PC-9 (cell line): ENCODE measurements around the gene SH2D1B. TPM values are rescaled to one million over a fixed set of nuclear protein-coding genes. Genes with fewer than 3 reads are reported as not detected.
A peak's percentile ranks its signal among the peaks of the same experiment; 100 is the strongest.

ENCODE experiments used
- BruUV-seq: library from RNA; stranded (reverse); fragments of 400-500 nt; replicated peaks from 2 replicates; lab custom pipeline; 2021; lab: Mats Ljungman, UMichigan
- CTCF ChIA-PET: fragments of 300-600 bp; sonication (Branson Sonifier 250); formaldehyde crosslinking; loops from one replicate; lab custom pipeline; 2022; ENCODE audit warnings: antibody characterized with exemption; lab: Charles Lee
- POLR2A ChIA-PET: fragments of 300-600 bp; sonication (Branson Sonifier 250); formaldehyde crosslinking; loops from one replicate; lab custom pipeline; 2022; ENCODE audit warnings: antibody characterized with exemption; ENCODE audit not compliant: unreplicated experiment; lab: Charles Lee
- DNase-seq, 2 experiments: peaks; one replicate each; pipeline versions ENCODE4 v3.0.0 to v3.0.0-alpha.2; 2015 to 2022; ENCODE audit warnings: mixed read lengths in 1 of 2
- H2AFZ ChIP-seq: fragments of 200-600 bp; sonication (generic); 2 replicates; pipeline ENCODE4 v1.8.1; 2017; ENCODE audit warnings: antibody characterized with exemption
- H3F3A ChIP-seq: fragments of 200-600 bp; sonication (generic); 2 replicates; pipeline ENCODE4 v1.8.1; 2017; ENCODE audit warnings: antibody characterized with exemption, mild to moderate bottlenecking, low read depth; ENCODE audit not compliant: insufficient read depth
- H3K27ac ChIP-seq: fragments of 200-600 bp; sonication (generic); 2 replicates; pipeline ENCODE4 v1.6.1; 2016; ENCODE audit warnings: mixed run types
- H3K27me3 ChIP-seq: fragments of 200-600 bp; sonication (generic); 2 replicates; pipeline ENCODE4 v1.6.1; 2016; ENCODE audit warnings: low read depth, mixed run types; ENCODE audit not compliant: insufficient read depth
- H3K36me3 ChIP-seq: fragments of 200-600 bp; sonication (generic); 2 replicates; pipeline ENCODE4 v1.6.1; 2016; ENCODE audit warnings: low read depth, mixed run types
- H3K4me1 ChIP-seq: fragments of 200-600 bp; sonication (generic); replicated peaks from 2 replicates; pipeline ENCODE4 v1.6.1; 2016; ENCODE audit warnings: mixed run types; ENCODE audit not compliant: insufficient read depth
- H3K4me2 ChIP-seq: fragments of 200-600 bp; sonication (generic); 2 replicates; pipeline ENCODE4 v1.6.1; 2017; ENCODE audit warnings: mixed run types
- H3K4me3 ChIP-seq: fragments of 200-600 bp; sonication (generic); 2 replicates; pipeline ENCODE4 v1.6.1; 2016; ENCODE audit warnings: mixed run types
- H3K79me2 ChIP-seq: fragments of 200-600 bp; sonication (generic); 2 replicates; pipeline ENCODE4 v1.6.1; 2017; ENCODE audit warnings: low read depth, mixed run types
- H3K9me2 ChIP-seq: fragments of 200-600 bp; sonication (generic); 2 replicates; pipeline ENCODE4 v1.8.1; 2017; ENCODE audit warnings: mild to moderate bottlenecking; ENCODE audit not compliant: insufficient read depth
- H3K9me3 ChIP-seq: fragments of 200-600 bp; sonication (generic); 2 replicates; pipeline ENCODE4 v1.8.1; 2016; ENCODE audit warnings: low read depth; ENCODE audit not compliant: insufficient read depth
- H4K20me1 ChIP-seq: fragments of 200-600 bp; sonication (generic); 2 replicates; pipeline ENCODE4 v1.8.1; 2017; ENCODE audit not compliant: insufficient read depth
- CTCF ChIP-seq: fragments of 200-600 bp; sonication (generic); conservative IDR thresholded peaks from 2 replicates; pipeline ENCODE4 v1.6.1; 2017; ENCODE audit warnings: mixed run types, antibody characterized with exemption, mild to moderate bottlenecking, moderate library complexity
- EZH2 ChIP-seq: fragments of 200-600 bp; sonication (generic); IDR thresholded peaks from 2 replicates; pipeline ENCODE4 v1.8.0; 2017; ENCODE audit warnings: antibody characterized with exemption, low read depth
- intact Hi-C: fragments of 100-400 bp; cut with micrococcal nuclease; formaldehyde crosslinking; loops from one replicate; pipeline ENCODE4 v1.10.0; 2022; ENCODE audit not compliant: unreplicated experiment
- total RNA-seq: library from RNA; stranded (reverse); gene quantifications from 2 replicates; pipeline ENCODE4 v1.2.3, GENCODE V29; 2021

SH2D1B gene
- total RNA-seq, 1 experiment from 2014 or later, result not detected

- H4K20me1 ChIP-seq, result no peaks in the 10 kb centered on the region
- H3K79me2 ChIP-seq, result no peaks in the 10 kb centered on the region
- POLR2A ChIA-PET, result no interaction called here
- no peak for DNase-seq
- H3K27ac ChIP-seq, result no peak overlapping the region
- H3K9me2 ChIP-seq, result no peaks in the 10 kb centered on the region
- H3K9me3 ChIP-seq, result no peaks in the 10 kb centered on the region
- intact Hi-C loops, result loop anchor here (5.0 kb wide), 1 partner anchor 138 kb away; the partner anchor contains the start of gene UHMK1
- H3F3A ChIP-seq, result no peaks in the 10 kb centered on the region
- no peak overlapping the region for H3K4me2 ChIP-seq
- TF ChIP-seq CTCF (no peak), EZH2 (no peak)
- CTCF ChIA-PET, result interaction anchor here (0.9 kb wide), 1 partner anchor 32 kb away, joined by 6 read pairs; no protein-coding TSS in a partner anchor
- no TSS peak for BruUV-seq
- H2AFZ ChIP-seq, result no peak overlapping the region
- H3K4me3 ChIP-seq, result no peak overlapping the region
- H3K4me1 ChIP-seq, result no peaks in the 10 kb centered on the region
- H3K36me3 ChIP-seq, result peaks cover 11% of the 10 kb centered on the region; the same call in 1 of the 2 replicates
- no peaks in the 10 kb centered on the region for H3K27me3 ChIP-seq
Observed at GRCh38 chr1:162359523-162360236, 52.3 kb downstream of the SH2D1B start.

GRCh38 chr1:162358928-162359327 is 53.0 kb downstream of the SH2D1B start:
- H3K36me3 ChIP-seq, result peaks cover 11% of the 10 kb centered on the region; the same call in 1 of the 2 replicates
- H2AFZ ChIP-seq, result no peak overlapping the region
- intact Hi-C loops, result loop anchor here (5.0 kb wide), 1 partner anchor 138 kb away; the partner anchor contains the start of gene UHMK1
- no TSS peak for BruUV-seq
- ChIA-PET CTCF (interaction anchor here (0.9 kb wide), 1 partner anchor 33 kb away, joined by 6 read pairs; no protein-coding TSS in a partner anchor), POLR2A (no interaction called here)
- no peak for DNase-seq
- H3K4me1 ChIP-seq, result no peaks in the 10 kb centered on the region
- no peak overlapping the region for H3K4me3 ChIP-seq
- H3K27ac ChIP-seq, result no peak overlapping the region
- no peaks in the 10 kb centered on the region for H4K20me1 ChIP-seq
- no peaks in the 10 kb centered on the region for H3K9me3 ChIP-seq
- H3K27me3 ChIP-seq, result no peaks in the 10 kb centered on the region
- H3K79me2 ChIP-seq, result no peaks in the 10 kb centered on the region
- H3K4me2 ChIP-seq, result no peak overlapping the region
- no peaks in the 10 kb centered on the region for H3K9me2 ChIP-seq
- TF ChIP-seq EZH2 (no peak), CTCF (no peak)
- H3F3A ChIP-seq, result no peaks in the 10 kb centered on the region

- ChIA-PET POLR2A (interaction anchor here (0.6 to 0.7 kb wide), 2 partner anchors 67 to 616 kb away, joined by 4 to 10 read pairs; no protein-coding TSS in a partner anchor), CTCF (interaction anchor here (0.5 to 1.3 kb wide), 6 partner anchors 8 to 565 kb away, joined by 3 to 12 read pairs (median 3); partner anchors contain the start of gene C1orf226)
- no peak overlapping the region for H3K4me2 ChIP-seq
- H4K20me1 ChIP-seq, result no peaks in the 10 kb centered on the region
- no peaks in the 10 kb centered on the region for H3K79me2 ChIP-seq
- DNase-seq, result no peak
- no peaks in the 10 kb centered on the region for H3K27me3 ChIP-seq
- H3K9me3 ChIP-seq, result no peaks in the 10 kb centered on the region
- H3F3A ChIP-seq, result no peaks in the 10 kb centered on the region
- no peak overlapping the region for H3K27ac ChIP-seq
- TF ChIP-seq CTCF (peak; percentile 67), EZH2 (no peak)
- H2AFZ ChIP-seq, result no peak overlapping the region
- BruUV-seq, result no TSS peak
- peaks cover 11% of the 10 kb centered on the region; the same call in 1 of the 2 replicates for H3K36me3 ChIP-seq
- no peak overlapping the region for H3K4me3 ChIP-seq
- intact Hi-C loops, result loop anchor here (1.0 to 5.0 kb wide), 2 partner anchors 35 to 140 kb away; partner anchors contain the start of gene UHMK1
- no peaks in the 10 kb centered on the region for H3K4me1 ChIP-seq
- no peaks in the 10 kb centered on the region for H3K9me2 ChIP-seq
Observed at GRCh38 chr1:162357681-162358266, 54.2 kb downstream of the SH2D1B start.
